OCI-LY7 (cell line): ENCODE measurements around the gene RASGRP2. TPM values are rescaled to one million over a fixed set of nuclear protein-coding genes. Genes with fewer than 3 reads are reported as not detected.

Experiments
- BruUV-seq: library from RNA; stranded (reverse); fragments of 400-500 nt; replicated peaks from 2 replicates; lab custom pipeline; 2021; lab: Mats Ljungman, UMichigan
- CTCF ChIA-PET: fragments of 300-600 bp; sonication (Branson Sonifier 250); formaldehyde crosslinking; loops from one replicate; lab custom pipeline; 2022; ENCODE audit warnings: antibody characterized with exemption; ENCODE audit not compliant: unreplicated experiment; lab: Charles Lee
- POLR2A ChIA-PET: fragments of 300-600 bp; sonication (Branson Sonifier 250); formaldehyde crosslinking; loops from one replicate; lab custom pipeline; 2022; ENCODE audit warnings: antibody characterized with exemption; lab: Charles Lee
- DNase-seq: peaks from one replicate; pipeline ENCODE4 v3.0.0-alpha.2; 2015; ENCODE audit warnings: low spot score
- H2AFZ ChIP-seq: fragments of 200-600 bp; sonication (generic), shearing (Covaris generic); 2 replicates; pipeline ENCODE4 v1.6.1; 2014; ENCODE audit warnings: mild to moderate bottlenecking, antibody characterized with exemption, low read length, moderate library complexity
- H3K27ac ChIP-seq: fragments of 200-600 bp; sonication (generic); 2 replicates; pipeline ENCODE4 v1.5.1; 2014; ENCODE audit warnings: mixed run types, low read depth, mild to moderate bottlenecking, moderate library complexity, low read length, inconsistent platforms; ENCODE audit not compliant: poor library complexity, severe bottlenecking
- H3K36me3 ChIP-seq: fragments of 200-600 bp; sonication (generic); 2 replicates; pipeline ENCODE4 v1.6.1; 2014; ENCODE audit warnings: mild to moderate bottlenecking, antibody characterized with exemption, low read length, moderate library complexity, mixed read lengths; ENCODE audit not compliant: insufficient read depth
- H3K4me1 ChIP-seq: fragments of 200-600 bp; sonication (generic); 2 replicates; pipeline ENCODE4 v1.5.1; 2014; ENCODE audit warnings: mild to moderate bottlenecking, low read length; ENCODE audit not compliant: insufficient read depth, poor library complexity, severe bottlenecking
- H3K4me2 ChIP-seq: fragments of 200-600 bp; sonication (generic); 2 replicates; pipeline ENCODE4 v1.6.1; 2014; ENCODE audit warnings: mild to moderate bottlenecking, low read length
- H3K4me3 ChIP-seq: fragments of 200-600 bp; sonication (generic); 2 replicates; pipeline ENCODE4 v1.5.1; 2014; ENCODE audit warnings: mild to moderate bottlenecking, low read depth, low read length; ENCODE audit not compliant: poor library complexity, severe bottlenecking
- H3K79me2 ChIP-seq: fragments of 200-600 bp; sonication (generic); 2 replicates; pipeline ENCODE4 v1.6.1; 2016; ENCODE audit warnings: low read depth, mild to moderate bottlenecking, low read length, moderate library complexity, mixed read lengths; ENCODE audit not compliant: insufficient read depth
- H3K9me2 ChIP-seq: fragments of 200-600 bp; sonication (generic); 2 replicates; pipeline ENCODE4 v1.6.1; 2016; ENCODE audit warnings: mild to moderate bottlenecking, low read length, mixed read lengths; ENCODE audit not compliant: insufficient read depth
- H3K9me3 ChIP-seq: fragments of 200-600 bp; sonication (generic); 2 replicates; pipeline ENCODE4 v1.6.1; 2014; ENCODE audit warnings: mild to moderate bottlenecking, mixed run types, low read length, mixed read lengths
- H4K20me1 ChIP-seq: fragments of 200-600 bp; sonication (generic); 2 replicates; pipeline ENCODE4 v1.6.1; 2014; ENCODE audit warnings: mild to moderate bottlenecking, antibody characterized with exemption, low read length, moderate library complexity, mixed read lengths; ENCODE audit not compliant: insufficient read depth
- EZH2phosphoT487 ChIP-seq: fragments of 200-600 bp; sonication (generic); IDR thresholded peaks from 2 replicates; pipeline ENCODE4 v1.6.1; 2018; ENCODE audit warnings: low read depth, borderline replicate concordance, mild to moderate bottlenecking, mixed run types, antibody characterized with exemption, low read length, moderate library complexity, mixed read lengths
- intact Hi-C: fragments of 100-400 bp; cut with micrococcal nuclease; formaldehyde crosslinking; loops from one replicate; pipeline ENCODE4 v1.10.0; 2022; ENCODE audit not compliant: unreplicated experiment
- total RNA-seq, 2 experiments: library from RNA; depleted of rRNA in 1 of 2; stranded (reverse); fragments of >200 nt in 1 of 2; shearing (Covaris generic) in 1 of 2; gene quantifications; 2 replicates each; pipeline ENCODE4 v1.2.3, GENCODE V29; 2014 to 2022
- TF ChIP-seq, protein P1 (sequence below): fragments of 200-600 bp; sonication (generic); conservative IDR thresholded peaks from 2 replicates; pipeline ENCODE4 v1.5.1; 2014; ENCODE audit warnings: mild to moderate bottlenecking, antibody characterized with exemption, low read length, moderate library complexity, mixed read lengths

The RASGRP2 gene
- total RNA-seq, 2 experiments from 2014 or later: 127 to 195 TPM

DNA sequence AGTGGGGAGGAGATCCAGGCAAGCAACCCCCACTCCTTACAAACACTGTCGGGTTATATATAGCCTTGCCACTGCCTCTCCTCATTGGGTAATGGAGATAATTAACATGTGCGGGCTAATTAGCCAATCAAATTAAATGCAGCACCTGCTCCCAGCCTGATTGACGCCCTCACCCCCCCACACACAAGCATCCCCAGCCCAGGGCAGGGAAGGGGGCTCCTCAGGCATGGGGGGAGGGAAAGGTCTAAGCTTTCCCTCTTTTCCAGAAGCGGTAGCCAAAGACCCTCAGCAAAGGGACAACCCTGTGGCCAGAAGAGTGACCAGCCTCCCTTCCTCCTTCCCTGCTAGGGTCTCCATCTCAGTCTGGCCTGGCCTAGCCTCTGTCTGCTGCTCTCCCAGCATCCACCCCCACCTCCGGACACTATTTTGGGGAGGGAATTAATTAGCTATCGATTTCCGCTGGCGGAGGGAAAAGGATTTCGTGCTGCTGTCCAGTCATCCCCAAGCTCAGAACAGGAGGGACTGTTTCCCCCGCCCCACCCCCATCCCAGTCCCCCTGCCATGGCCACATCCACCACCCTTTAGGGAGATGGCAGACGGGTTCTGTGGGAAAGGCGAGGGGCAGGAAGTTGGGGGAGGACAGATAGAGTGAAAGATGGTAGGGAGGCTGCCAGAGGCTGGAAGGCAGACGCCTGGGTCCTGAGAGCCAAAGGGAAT, 28.0 kb downstream of the RASGRP2 start:
- DNase-seq: no peak
- TF ChIP-seq, protein P1, sequence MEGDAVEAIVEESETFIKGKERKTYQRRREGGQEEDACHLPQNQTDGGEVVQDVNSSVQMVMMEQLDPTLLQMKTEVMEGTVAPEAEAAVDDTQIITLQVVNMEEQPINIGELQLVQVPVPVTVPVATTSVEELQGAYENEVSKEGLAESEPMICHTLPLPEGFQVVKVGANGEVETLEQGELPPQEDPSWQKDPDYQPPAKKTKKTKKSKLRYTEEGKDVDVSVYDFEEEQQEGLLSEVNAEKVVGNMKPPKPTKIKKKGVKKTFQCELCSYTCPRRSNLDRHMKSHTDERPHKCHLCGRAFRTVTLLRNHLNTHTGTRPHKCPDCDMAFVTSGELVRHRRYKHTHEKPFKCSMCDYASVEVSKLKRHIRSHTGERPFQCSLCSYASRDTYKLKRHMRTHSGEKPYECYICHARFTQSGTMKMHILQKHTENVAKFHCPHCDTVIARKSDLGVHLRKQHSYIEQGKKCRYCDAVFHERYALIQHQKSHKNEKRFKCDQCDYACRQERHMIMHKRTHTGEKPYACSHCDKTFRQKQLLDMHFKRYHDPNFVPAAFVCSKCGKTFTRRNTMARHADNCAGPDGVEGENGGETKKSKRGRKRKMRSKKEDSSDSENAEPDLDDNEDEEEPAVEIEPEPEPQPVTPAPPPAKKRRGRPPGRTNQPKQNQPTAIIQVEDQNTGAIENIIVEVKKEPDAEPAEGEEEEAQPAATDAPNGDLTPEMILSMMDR: no peak
- no peak for TF ChIP-seq EZH2phosphoT487
- H2AFZ ChIP-seq: no peak overlapping the region
- BruUV-seq: no TSS peak
- no peaks in the 10 kb centered on the region for H4K20me1 ChIP-seq
- ChIA-PET CTCF (interaction anchor here (1.5 kb wide), 1 partner anchor 27 kb away, joined by 5 read pairs; no protein-coding TSS in a partner anchor), POLR2A (interaction anchor here (0.7 kb wide), 1 partner anchor 54 kb away, joined by 3 read pairs; no protein-coding TSS in a partner anchor)
- no peak overlapping the region for H3K4me3 ChIP-seq
- H3K9me2 ChIP-seq: no peaks in the 10 kb centered on the region
- H3K27ac ChIP-seq: no peak overlapping the region
- no peaks in the 10 kb centered on the region for H3K79me2 ChIP-seq
- H3K36me3 ChIP-seq: no peaks in the 10 kb centered on the region
- H3K9me3 ChIP-seq: no peaks in the 10 kb centered on the region
- peaks cover 4% of the 10 kb centered on the region for H3K4me1 ChIP-seq
- H3K4me2 ChIP-seq: no peak overlapping the region
- intact Hi-C loops: no loop called here

DNA sequence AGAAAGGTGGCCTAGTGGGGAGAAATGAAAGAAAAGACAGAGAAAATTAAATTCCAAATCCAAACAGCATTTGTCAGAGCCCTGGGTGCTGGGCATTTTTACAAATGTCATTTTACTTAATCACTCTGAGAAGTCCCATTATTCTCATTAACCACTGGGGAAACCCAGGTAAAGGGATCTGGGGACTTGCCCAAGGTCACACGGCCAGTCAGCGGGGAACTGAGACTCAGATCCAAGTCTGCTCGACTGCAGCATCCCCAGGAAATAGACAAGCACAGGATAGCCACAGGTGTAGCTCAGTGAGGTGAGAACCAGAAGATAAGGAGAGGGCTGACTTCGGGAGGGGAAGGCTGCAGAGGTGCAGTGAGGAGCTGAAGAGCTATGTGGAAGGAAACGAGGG, 28.8 kb downstream of the RASGRP2 start:
- Histone ChIP-seq H3K27ac (no peak overlapping the region), H3K79me2 (no peaks in the 10 kb centered on the region), H3K36me3 (no peaks in the 10 kb centered on the region), H3K4me2 (no peak overlapping the region), H3K4me3 (no peak overlapping the region), H2AFZ (no peak overlapping the region), H3K9me3 (no peaks in the 10 kb centered on the region), H3K9me2 (no peaks in the 10 kb centered on the region), H3K4me1 (peaks cover 4% of the 10 kb centered on the region), H4K20me1 (no peaks in the 10 kb centered on the region)
- intact Hi-C loops: no loop called here
- TF ChIP-seq EZH2phosphoT487: no peak
- TF ChIP-seq, protein P1: no peak
- DNase-seq: no peak
- BruUV-seq: no TSS peak
- POLR2A ChIA-PET: interaction anchor here (0.7 kb wide), 2 partner anchors 9 to 54 kb away, joined by 3 read pairs; no protein-coding TSS in a partner anchor
- CTCF ChIA-PET: interaction anchor here (1.5 kb wide), 1 partner anchor 26 kb away, joined by 5 read pairs; no protein-coding TSS in a partner anchor

DNA sequence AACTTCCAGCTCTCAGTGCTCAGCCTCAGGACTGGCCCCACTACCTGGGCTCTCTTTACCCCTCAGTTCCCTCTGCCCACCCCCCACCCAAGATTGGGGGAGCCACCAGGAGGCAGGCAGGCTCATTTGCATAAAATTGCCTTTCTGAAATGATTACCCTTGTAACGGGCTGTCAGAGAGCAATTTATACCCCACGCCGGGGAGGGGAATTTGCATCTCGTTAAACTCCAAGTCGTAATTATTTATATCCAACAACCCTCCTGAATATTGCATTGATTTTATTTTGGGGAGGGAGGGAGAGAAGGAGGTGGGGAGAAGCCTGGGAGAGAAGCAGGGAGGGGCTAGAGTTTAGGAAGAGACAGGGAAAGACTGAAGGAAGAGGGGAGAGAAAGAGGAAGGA, 29.3 kb downstream of the RASGRP2 start:
- DNase-seq: no peak
- Histone ChIP-seq H3K4me2 (no peak overlapping the region), H3K79me2 (no peaks in the 10 kb centered on the region), H4K20me1 (no peaks in the 10 kb centered on the region), H3K9me3 (no peaks in the 10 kb centered on the region), H3K36me3 (no peaks in the 10 kb centered on the region), H3K4me3 (no peak overlapping the region), H3K4me1 (peaks cover 4% of the 10 kb centered on the region), H3K9me2 (no peaks in the 10 kb centered on the region), H3K27ac (no peak overlapping the region), H2AFZ (no peak overlapping the region)
- BruUV-seq: no TSS peak
- POLR2A ChIA-PET: interaction anchor here (0.7 kb wide), 1 partner anchor 8 kb away, joined by 3 read pairs; no protein-coding TSS in a partner anchor
- TF ChIP-seq, protein P1: no peak
- TF ChIP-seq EZH2phosphoT487: no peak
- CTCF ChIA-PET: no interaction called here
- intact Hi-C loops: no loop called here
